Mesenchymal stem cell (in vitro differentiated cells and primary cell): ENCODE results near the gene CASD1.

Experiments used
- DNase-seq: peaks from one replicate; pipeline ENCODE4 v3.0.0-alpha.2; 2013
- H2AFZ ChIP-seq: one replicate; pipeline ENCODE4 v1.6.1; 2013; ENCODE audit warnings: low read depth, mild to moderate bottlenecking, control low read depth, inconsistent platforms, low read length, moderate library complexity
- H2AK5ac ChIP-seq: 2 replicates; pipeline ENCODE4 v1.6.1; 2013; ENCODE audit warnings: low read length, moderate library complexity, mild to moderate bottlenecking, inconsistent platforms; ENCODE audit not compliant: severe bottlenecking
- H2BK120ac ChIP-seq: one replicate; pipeline ENCODE4 v1.6.1; 2013; ENCODE audit warnings: low read depth, mild to moderate bottlenecking, inconsistent platforms, low read length, moderate library complexity
- H2BK12ac ChIP-seq, 2 experiments: one replicate each; pipeline ENCODE4 v1.6.1; 2013; ENCODE audit warnings: inconsistent platforms in 2 of 2, low read length in 2 of 2, mild to moderate bottlenecking in 2 of 2, moderate library complexity in 2 of 2, control low read depth in 1 of 2
- H2BK15ac ChIP-seq: one replicate; pipeline ENCODE4 v1.6.1; 2013; ENCODE audit warnings: mild to moderate bottlenecking, low read depth, inconsistent platforms; ENCODE audit not compliant: poor library complexity, severe bottlenecking
- H2BK5ac ChIP-seq: 2 replicates; pipeline ENCODE4 v1.6.1; 2013; ENCODE audit warnings: low read depth, mild to moderate bottlenecking, low read length, control low read depth, inconsistent platforms; ENCODE audit not compliant: poor library complexity, severe bottlenecking
- H3K14ac ChIP-seq, 2 experiments: one replicate each; pipeline ENCODE4 v1.6.1; 2013; ENCODE audit warnings: inconsistent platforms in 2 of 2, low read length in 2 of 2, control low read depth in 1 of 2, mild to moderate bottlenecking in 1 of 2, moderate library complexity in 1 of 2
- H3K18ac ChIP-seq, 2 experiments: one replicate each; pipeline ENCODE4 v1.6.1; 2013; ENCODE audit warnings: inconsistent platforms in 2 of 2, low read length in 2 of 2, control low read depth in 1 of 2, low read depth in 1 of 2, mild to moderate bottlenecking in 1 of 2
- H3K23ac ChIP-seq, 2 experiments: one replicate each; pipeline ENCODE4 v1.6.1; 2013; ENCODE audit warnings: inconsistent platforms in 2 of 2, low read length in 2 of 2, mild to moderate bottlenecking in 2 of 2, moderate library complexity in 2 of 2, control low read depth in 1 of 2
- H3K27ac ChIP-seq: 2 replicates; pipeline ENCODE4 v1.5.1; 2013; ENCODE audit warnings: mild to moderate bottlenecking, moderate library complexity, low read length, control low read depth, inconsistent platforms; ENCODE audit not compliant: poor library complexity, severe bottlenecking
- H3K27me3 ChIP-seq, 2 experiments: 2 replicates each; pipeline versions ENCODE4 v1.6.1 to v1.7.0; 2013; ENCODE audit warnings: low read length in 2 of 2, mild to moderate bottlenecking in 2 of 2, moderate library complexity in 2 of 2, control low read depth in 1 of 2, inconsistent platforms in 1 of 2; ENCODE audit not compliant: control insufficient read depth in 1 of 2, insufficient read depth in 1 of 2
- H3K36me3 ChIP-seq, 2 experiments: 2 replicates each; pipeline versions ENCODE4 v1.6.1 to v1.7.0; 2013; ENCODE audit warnings: low read length in 2 of 2, control low read depth in 1 of 2, inconsistent platforms in 1 of 2, low read depth in 1 of 2, mild to moderate bottlenecking in 1 of 2; ENCODE audit not compliant: insufficient read depth in 2 of 2, control insufficient read depth in 1 of 2
- H3K4ac ChIP-seq, 2 experiments: one replicate each; pipeline ENCODE4 v1.6.1; 2013; ENCODE audit warnings: inconsistent platforms in 2 of 2, low read length in 2 of 2, mild to moderate bottlenecking in 2 of 2, moderate library complexity in 2 of 2, control low read depth in 1 of 2, low read depth in 1 of 2
- H3K4me1 ChIP-seq: 2 replicates; pipeline ENCODE4 v1.6.1; 2013; ENCODE audit warnings: low read depth, low read length, control low read depth; ENCODE audit not compliant: control insufficient read depth, insufficient read depth
- H3K4me2 ChIP-seq: 2 replicates; pipeline ENCODE4 v1.6.1; 2013; ENCODE audit warnings: low read length, mild to moderate bottlenecking, inconsistent platforms; ENCODE audit not compliant: poor library complexity, severe bottlenecking
- H3K4me3 ChIP-seq, 2 experiments: 2 replicates each; pipeline versions ENCODE4 v1.5.1 to v1.7.0; 2013; ENCODE audit warnings: low read length in 2 of 2, mild to moderate bottlenecking in 2 of 2, control low read depth in 1 of 2, low read depth in 1 of 2; ENCODE audit not compliant: insufficient read depth in 1 of 2
- H3K79me1 ChIP-seq: replicated peaks from 2 replicates; pipeline ENCODE4 v1.6.1; 2013; ENCODE audit warnings: mild to moderate bottlenecking, control low read depth, low read length, inconsistent platforms; ENCODE audit not compliant: poor library complexity, severe bottlenecking
- H3K9ac ChIP-seq: 2 replicates; pipeline ENCODE4 v1.7.0; 2013; ENCODE audit warnings: mild to moderate bottlenecking, low read length, moderate library complexity
- H3K9me3 ChIP-seq: 2 replicates; pipeline ENCODE4 v1.7.0; 2013; ENCODE audit warnings: mild to moderate bottlenecking, low read length; ENCODE audit not compliant: control insufficient read depth
- H4K8ac ChIP-seq: one replicate; pipeline ENCODE4 v1.6.1; 2013; ENCODE audit warnings: inconsistent platforms, mild to moderate bottlenecking, low read length, moderate library complexity
- H4K91ac ChIP-seq: one replicate; pipeline ENCODE4 v1.6.1; 2013; ENCODE audit warnings: mild to moderate bottlenecking, low read length, inconsistent platforms
- WGBS: methylation state at CpG from one replicate; pipeline ENCODE4 v1.1.7; 2013; ENCODE audit warnings: mixed read lengths; 5-methylcytosine and 5-hydroxymethylcytosine counted together

Gene CASD1

DNA sequence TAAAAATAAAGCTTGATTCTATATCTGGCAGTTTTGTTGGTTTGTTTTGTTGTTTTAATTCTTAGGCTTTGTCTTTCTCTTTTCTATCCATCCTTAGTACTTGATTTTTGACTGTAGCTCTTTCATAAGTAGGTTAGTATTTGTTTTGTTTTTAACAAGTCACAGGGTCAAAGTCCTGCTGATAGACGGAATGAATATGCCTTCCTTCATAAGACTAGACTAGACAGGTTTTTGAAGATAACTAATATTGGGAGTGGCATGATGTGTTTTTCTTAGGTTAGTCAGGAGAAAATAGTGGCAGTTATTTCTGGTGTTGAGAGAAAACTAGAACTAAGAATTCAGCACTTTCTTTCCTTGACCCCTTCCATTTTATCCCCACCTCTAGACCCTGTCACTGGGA, 50.4 kb downstream of the CASD1 start:
- Histone ChIP-seq H3K4ac (no peak overlapping the region), H3K23ac (no peak overlapping the region), H4K91ac (no peak overlapping the region), H3K36me3 (peaks cover 0 to 21% of the 10 kb centered on the region in 2 experiments), H3K4me2 (no peak overlapping the region), H2AFZ (no peak overlapping the region), H2BK12ac (no peak overlapping the region), H3K14ac (no peak overlapping the region), H3K27ac (no peak overlapping the region), H3K18ac (no peak overlapping the region), H3K79me1 (no peaks in the 10 kb centered on the region), H4K8ac (no peak overlapping the region), H2BK5ac (no peak overlapping the region), H2BK120ac (no peak overlapping the region), H3K27me3 (no peaks in the 10 kb centered on the region), H3K4me3 (no peak overlapping the region), H2AK5ac (no peak overlapping the region), H3K9ac (no peak overlapping the region), H3K4me1 (no peaks in the 10 kb centered on the region), H3K9me3 (no peaks in the 10 kb centered on the region), H2BK15ac (no peak overlapping the region)
- WGBS: no CpG with 5 or more reads among the region's 1 CpG
- no peak for DNase-seq

DNA sequence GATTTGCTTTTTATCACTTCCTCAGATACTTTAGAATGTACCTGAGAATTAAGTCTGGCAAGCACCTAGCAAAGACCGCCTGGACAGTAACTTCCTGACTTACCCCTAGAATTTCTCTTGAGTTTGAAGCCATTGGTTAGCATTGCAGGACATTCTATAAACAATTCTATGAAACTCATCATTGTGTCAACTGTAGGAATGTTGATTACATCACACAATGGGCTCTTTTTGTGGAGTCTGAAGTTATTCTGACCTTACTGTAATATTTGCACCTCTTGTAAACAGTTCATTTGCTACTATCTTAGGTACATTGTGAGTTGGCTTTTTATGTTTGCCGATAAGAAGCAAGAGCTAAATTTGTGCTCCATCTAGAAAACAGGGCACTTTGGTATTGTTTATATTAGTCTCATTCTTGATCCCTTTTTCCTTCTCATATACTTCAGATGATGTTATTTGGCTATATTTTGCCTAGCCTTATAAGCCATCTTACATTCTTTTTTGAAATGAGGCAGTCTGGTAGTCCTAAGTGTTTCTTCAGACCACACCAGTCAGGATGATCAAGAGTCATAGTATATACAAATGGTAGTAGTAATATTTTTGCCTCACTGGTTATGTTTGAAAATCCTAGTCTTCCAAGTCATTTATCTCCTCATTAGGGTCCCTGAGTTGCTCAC, 52.4 kb downstream of the CASD1 start:
- no peak overlapping the region for H3K27ac ChIP-seq
- no peaks in the 10 kb centered on the region for H3K27me3 ChIP-seq
- no peaks in the 10 kb centered on the region for H3K79me1 ChIP-seq
- 14% methylated on average over 1 of the region's 2 CpGs for WGBS
- H4K91ac ChIP-seq: no peak overlapping the region
- H3K14ac ChIP-seq: no peak overlapping the region
- no peaks in the 10 kb centered on the region for H3K9me3 ChIP-seq
- no peak overlapping the region for H3K4me2 ChIP-seq
- no peak overlapping the region for H3K9ac ChIP-seq
- peak; percentile 54 for DNase-seq
- no peak overlapping the region for H2AFZ ChIP-seq
- H2BK120ac ChIP-seq: no peak overlapping the region
- no peak overlapping the region for H2BK15ac ChIP-seq
- no peak overlapping the region for H2AK5ac ChIP-seq
- H2BK12ac ChIP-seq: no peak overlapping the region
- no peak overlapping the region for H3K23ac ChIP-seq
- peaks cover 0 to 6% of the 10 kb centered on the region in 2 experiments for H3K36me3 ChIP-seq
- no peak overlapping the region for H3K18ac ChIP-seq
- H3K4me1 ChIP-seq: peaks cover 1% of the 10 kb centered on the region
- H3K4ac ChIP-seq: no peak overlapping the region
- no peak overlapping the region for H3K4me3 ChIP-seq
- H2BK5ac ChIP-seq: no peak overlapping the region
- no peak overlapping the region for H4K8ac ChIP-seq

DNA sequence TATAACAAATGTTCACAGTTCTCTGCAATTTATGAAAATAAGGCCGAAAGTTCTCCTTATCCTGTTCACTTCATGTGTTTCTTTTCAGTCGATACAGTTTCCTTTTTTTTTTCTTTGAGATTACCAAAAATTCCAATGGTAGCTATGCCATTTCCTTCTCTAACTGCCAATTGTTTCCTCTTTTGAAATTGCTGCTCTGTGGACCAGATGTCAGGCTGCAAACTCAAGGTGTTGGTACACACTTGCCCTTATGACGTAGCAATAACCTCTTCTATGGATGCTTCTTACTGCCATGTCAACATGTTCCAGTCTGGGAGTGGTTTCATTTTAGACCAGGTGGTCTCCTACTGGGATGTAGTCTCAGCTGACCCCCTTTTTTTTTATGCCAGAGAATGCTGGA, 52.9 kb downstream of the CASD1 start:
- H3K27me3 ChIP-seq: no peaks in the 10 kb centered on the region
- no peaks in the 10 kb centered on the region for H3K9me3 ChIP-seq
- no peak overlapping the region for H3K18ac ChIP-seq
- H3K36me3 ChIP-seq: peaks cover 0 to 6% of the 10 kb centered on the region in 2 experiments
- H3K4ac ChIP-seq: no peak overlapping the region
- H3K27ac ChIP-seq: no peak overlapping the region
- no peak overlapping the region for H3K9ac ChIP-seq
- H2BK15ac ChIP-seq: no peak overlapping the region
- H3K14ac ChIP-seq: no peak overlapping the region
- no peak overlapping the region for H3K4me2 ChIP-seq
- no peak overlapping the region for H3K23ac ChIP-seq
- H2BK5ac ChIP-seq: no peak overlapping the region
- H4K91ac ChIP-seq: no peak overlapping the region
- DNase-seq: peak; percentile 10
- no peak overlapping the region for H2AFZ ChIP-seq
- H3K79me1 ChIP-seq: no peaks in the 10 kb centered on the region
- peaks cover 1% of the 10 kb centered on the region for H3K4me1 ChIP-seq
- H4K8ac ChIP-seq: no peak overlapping the region
- H2BK12ac ChIP-seq: no peak overlapping the region
- H2AK5ac ChIP-seq: no peak overlapping the region
- no peak overlapping the region for H2BK120ac ChIP-seq
- no peak overlapping the region for H3K4me3 ChIP-seq
- WGBS: 71% methylated on average over 3 of the region's 3 CpGs

DNA sequence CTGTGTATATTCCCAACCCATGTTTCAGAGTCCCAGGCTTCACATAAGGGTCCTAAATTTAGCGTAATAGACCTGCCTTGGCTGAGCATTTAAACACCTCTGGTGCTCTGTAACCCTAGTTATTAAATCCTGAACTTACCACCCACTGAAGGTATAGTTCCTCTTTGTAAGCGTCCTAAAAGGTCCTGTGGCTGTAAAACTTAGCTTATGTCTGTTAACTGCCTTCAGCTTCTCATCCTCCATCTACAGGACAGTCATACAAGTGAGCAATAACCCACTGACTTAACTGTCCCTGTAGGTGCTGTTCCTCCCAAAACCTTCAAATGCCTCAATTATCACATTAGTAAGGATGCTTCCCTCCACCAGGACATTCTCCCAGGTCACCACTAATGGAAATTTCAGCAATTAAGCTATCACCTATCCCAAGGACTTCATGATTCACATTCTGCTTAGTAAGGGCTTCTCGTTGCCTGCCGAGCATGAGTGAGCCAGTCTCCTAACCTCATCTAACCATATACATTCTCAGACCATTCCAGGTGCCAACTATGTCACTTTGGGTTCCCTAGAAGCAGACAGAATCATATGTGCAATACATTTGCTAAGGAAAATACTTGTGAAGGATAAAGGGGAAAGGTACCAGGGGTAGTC, 55.8 kb downstream of the CASD1 start:
- H3K27ac ChIP-seq: no peak overlapping the region
- no peak overlapping the region for H3K14ac ChIP-seq
- H3K4me1 ChIP-seq: peaks cover 1% of the 10 kb centered on the region
- DNase-seq: no peak
- no peak overlapping the region for H2BK15ac ChIP-seq
- H3K9me3 ChIP-seq: no peaks in the 10 kb centered on the region
- no peak overlapping the region for H3K18ac ChIP-seq
- no peaks in the 10 kb centered on the region for H3K79me1 ChIP-seq
- no peak overlapping the region for H3K4me2 ChIP-seq
- H3K27me3 ChIP-seq: no peaks in the 10 kb centered on the region
- no peak overlapping the region for H3K4ac ChIP-seq
- H2BK12ac ChIP-seq: no peak overlapping the region
- H4K8ac ChIP-seq: no peak overlapping the region
- H3K23ac ChIP-seq: no peak overlapping the region
- H3K36me3 ChIP-seq: no peaks in the 10 kb centered on the region
- no peak overlapping the region for H2AFZ ChIP-seq
- no peak overlapping the region for H4K91ac ChIP-seq
- no peak overlapping the region for H2AK5ac ChIP-seq
- no peak overlapping the region for H3K4me3 ChIP-seq
- WGBS: 96% methylated on average over 4 of the region's 4 CpGs
- no peak overlapping the region for H3K9ac ChIP-seq
- H2BK5ac ChIP-seq: no peak overlapping the region
- no peak overlapping the region for H2BK120ac ChIP-seq
